ENCODE data around the gene CHMP2A.

The CHMP2A gene

DNA sequence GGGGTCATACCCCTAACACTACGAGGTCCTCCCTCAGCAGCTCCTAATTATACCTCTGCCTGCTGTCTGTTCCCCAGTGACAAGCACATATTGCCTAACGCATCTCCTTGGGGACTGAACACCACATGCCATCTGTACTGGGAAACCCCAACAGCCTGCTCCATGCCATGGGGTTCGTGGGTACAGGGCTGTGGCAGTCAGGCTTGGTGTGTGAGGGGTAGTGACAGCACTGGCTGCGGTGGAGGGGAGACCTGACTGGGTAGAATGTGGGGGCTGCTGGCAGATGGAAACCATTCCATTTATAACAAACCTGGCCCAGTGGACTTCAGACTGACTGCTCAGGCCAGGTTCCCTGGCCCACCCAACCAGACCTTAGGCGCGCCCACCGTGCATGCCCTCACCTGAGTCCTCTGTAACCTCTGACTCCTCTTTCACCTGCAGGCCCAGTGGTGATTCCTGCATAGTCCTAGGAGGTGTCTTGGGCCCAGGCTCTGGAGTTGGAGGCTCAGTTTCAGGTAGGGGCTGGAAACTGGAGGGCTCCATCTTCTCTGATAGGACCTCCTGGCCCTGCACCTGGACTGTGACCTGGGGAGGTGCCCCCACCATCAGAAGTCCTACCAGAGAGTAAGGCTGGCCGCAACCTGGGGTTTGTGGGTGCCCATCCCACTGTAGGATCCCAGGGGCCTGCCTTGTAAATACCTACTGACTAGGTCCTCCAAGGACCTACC is 15.2 kb upstream of the CHMP2A start:
- no peak for DNase-seq

DNA sequence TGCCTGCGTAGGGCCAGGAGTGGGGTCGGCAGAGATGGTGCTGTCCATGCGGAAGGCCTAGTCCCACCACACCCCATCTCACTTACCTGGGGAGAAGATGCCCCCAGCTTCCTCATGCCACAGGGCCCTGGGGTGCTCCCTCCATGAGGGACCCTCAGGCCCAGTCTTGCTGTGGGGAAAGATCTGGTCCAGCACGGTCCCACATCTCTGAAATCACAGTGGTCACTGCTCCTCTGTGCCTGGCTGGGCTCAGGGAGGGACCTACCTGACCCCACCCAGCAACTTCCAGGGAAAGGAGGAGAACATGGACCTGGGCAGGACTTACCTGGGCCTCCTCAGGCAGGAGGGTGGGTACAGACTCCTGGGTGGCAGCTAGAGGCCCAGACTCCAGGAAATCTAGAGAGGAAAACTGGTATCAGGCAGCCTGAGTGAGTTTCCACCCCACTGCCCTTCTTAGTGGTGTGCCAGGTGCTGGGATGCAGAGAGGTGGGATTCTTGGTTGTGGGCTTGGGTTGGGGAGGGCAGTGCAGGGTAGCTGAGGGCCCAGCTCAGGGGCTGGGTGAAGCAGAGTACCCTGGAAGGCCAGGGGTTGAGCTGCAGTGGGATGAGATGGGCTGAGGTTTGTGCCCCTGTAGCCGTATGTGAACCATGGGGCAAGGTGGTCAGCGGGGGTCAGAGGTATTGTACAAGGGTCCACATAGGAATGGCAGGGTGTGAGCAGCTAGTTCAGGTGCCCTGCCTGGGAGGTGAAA is 14.5 kb upstream of the CHMP2A start:
- no peak for DNase-seq

DNA sequence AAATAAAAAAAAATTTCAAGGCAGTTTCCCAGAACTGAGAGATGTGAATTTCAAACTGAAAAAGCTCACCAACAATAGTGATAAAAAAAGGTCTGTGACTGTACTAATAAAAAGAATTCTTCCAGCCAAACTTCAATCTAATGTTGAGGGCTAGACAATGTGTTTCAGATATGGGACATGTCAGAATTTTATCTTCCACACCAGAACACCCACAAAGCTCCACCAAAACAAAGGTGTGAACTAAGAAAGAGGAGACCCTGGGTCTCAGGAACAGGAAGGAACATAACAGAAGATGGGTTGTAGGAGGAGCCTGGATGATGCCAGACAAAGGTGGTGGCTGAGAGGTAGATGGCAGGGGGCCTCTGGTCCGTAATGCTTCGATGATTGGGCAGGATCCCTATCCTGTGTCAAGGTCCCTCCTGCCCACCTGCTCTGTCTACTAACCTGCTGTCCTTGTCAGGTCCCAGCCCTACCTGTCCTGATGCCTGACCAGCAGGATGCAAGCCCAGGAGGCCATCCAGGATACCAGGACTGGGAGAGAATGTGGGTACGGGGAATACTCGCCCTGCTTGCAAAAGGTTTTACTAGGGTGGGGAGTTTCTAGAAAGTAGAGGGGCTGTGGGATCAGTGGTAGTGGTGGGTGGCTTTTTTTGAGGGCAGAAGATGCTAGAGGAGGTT is 13.7 kb upstream of the CHMP2A start:
- no peak for DNase-seq

DNA sequence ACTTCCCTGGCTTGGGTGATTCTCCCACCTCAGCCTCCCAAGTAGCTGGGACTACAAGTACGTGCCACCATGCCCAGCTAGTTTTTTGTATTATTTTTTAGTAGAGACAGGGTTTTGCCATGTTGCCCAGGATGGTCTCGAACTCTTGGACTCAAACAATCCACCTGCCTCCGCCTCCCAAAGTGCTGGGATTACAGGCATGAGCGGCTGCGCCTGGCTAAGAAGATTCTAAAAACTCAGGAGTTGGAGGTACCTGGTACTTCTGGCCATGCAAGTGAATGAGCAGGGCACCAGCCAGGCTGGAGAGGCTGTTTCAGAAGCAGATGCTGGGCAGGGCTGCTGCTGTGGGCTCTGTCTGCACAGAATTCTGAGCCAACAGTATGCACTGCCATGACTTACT is 12.1 kb upstream of the CHMP2A start:
- no peak for DNase-seq

DNA sequence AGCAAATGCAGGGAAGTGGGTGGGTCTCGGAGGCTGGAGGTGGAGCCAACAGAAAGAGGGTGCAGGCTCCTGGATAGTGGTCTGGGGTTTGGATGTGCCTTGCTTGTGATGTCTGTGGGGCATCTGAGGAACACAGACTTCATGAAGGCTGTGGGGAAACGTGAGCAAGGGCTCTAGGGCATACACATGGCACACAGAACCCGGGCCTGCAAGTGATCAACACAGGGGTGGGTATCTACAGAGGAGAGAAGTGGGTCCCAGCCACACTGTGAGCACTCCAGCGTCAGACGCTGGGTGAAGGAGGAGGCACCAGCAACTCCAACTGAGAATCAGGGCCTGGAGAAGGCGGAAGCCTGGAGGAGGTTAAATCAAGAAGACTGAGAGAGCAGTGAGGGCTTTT is 8.9 kb upstream of the CHMP2A start:
- no peak for DNase-seq

DNA sequence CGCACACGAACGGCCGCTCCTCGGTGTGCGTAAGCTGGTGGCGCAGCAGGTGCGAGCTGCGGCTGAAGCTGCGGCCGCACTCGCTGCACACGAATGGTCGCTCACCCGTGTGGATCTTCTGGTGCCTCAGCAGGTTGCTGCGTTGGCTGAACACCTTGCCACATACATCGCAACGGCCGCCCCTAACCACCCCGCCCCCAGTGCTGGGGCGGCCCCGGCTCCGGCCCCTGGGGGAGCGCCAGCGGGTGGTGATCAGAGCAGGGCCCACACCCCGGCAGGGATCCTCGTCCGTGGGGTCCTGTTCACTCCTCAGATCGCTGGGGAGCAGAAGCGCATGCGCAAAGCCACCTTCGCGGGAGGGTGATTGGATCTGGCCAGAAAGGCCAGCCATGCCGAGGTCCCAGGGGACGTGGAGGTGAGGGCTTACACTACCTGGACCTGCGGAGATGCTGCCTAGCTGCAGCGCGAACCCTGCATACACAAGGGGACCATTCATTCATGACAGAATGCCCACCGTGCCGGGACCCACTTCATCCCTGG is 8.2 kb upstream of the CHMP2A start:
- DNase-seq: no peak

DNA sequence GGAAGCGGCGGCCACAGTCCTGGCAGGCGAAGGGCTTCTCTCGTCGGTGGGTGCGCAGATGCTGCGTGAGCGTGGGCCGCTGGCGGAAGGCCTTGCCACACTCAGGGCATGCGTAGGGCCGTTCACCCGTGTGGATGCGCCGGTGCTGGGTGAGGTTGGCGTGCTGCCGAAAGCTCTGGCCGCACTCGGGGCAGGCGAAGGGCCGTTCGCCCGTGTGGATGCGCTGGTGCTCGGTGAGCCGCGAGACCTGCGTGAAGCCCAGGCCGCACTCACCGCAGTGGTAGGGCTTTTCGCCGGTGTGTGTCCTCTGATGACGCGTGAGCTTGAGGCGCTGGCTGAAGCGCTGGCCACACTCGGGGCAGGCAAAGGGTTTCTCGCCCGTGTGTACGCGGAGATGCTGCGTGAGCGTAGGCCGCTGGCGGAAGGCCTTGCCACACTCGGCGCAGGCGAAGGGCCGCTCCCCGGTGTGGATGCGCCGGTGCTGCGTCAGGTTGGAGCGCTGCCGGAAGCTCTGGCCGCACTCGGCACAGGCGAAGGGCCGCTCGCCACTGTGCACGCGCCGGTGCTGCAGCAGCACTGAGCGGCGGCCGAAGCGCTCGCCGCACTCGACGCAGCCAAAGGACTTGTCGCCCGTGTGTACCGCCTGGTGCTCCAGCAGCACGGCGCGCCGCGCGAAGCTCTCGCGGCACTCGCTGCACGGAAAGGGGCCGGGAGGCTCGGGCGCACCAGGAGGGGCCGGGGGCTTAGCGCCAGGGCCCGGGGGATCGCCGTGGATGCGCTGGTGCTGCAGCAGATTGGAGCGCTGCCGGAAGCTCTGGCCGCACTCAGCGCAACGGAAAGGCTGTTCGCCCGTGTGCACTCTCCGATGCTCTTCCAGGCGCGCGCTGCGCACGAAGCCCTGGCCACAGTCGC is 7.5 kb upstream of the CHMP2A start:
- peak; percentile 29 for DNase-seq

DNA sequence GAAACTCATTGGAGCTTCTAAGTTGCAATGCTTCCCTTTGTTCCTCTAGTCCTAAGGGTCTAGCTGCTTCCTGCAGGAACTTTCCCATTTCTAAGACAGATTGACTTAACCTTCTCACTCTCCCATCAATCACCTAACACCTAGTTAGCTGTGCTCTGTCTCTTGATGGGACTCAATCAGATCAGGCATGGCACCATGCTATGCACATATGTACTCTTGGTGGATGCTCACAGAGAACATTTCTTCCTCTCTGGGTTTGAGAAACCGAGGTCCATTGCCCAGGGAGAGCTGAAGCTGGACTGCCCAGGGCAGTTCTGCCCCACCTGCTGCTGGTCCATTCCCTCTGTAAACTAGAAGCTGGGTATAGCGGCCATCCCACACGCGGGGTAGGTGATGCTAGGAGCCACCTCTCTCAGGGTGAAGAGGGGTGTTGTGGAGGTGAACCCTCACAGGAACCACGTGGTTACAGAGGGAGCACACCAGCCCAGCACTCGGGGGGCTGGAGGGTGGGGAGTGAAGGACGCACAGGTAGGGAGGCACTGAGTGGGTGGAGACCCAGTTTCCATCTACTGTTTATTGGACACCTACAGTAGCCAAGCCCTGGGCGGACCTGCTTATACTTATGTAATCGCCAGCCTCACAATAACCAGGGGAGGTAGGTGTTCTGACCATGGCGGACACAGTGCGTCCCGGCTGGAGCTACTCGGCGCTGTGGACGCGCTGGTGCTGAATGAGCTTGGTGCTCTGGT is 6.6 kb upstream of the CHMP2A start:
- no peak for DNase-seq

DNA sequence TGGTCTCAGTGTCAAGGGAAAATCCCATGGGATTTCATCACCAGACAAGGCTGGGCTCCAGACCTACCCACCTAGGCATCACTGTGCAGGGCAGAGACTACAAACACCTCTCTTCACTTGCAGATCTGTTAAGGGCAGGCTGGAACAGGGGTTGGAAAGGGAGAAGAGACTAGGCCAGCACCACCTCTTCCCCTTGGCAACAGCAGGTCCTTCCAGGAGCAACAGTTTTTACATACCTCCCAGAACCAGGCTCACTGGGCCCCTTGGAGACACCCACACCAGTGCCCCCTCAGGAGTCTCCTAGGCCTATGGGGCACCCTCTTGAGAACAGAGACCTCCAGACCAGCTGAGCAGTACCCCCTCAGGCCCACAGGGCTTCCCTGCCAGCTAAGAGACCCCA is 6.0 kb upstream of the CHMP2A start:
- no peak for DNase-seq

DNA sequence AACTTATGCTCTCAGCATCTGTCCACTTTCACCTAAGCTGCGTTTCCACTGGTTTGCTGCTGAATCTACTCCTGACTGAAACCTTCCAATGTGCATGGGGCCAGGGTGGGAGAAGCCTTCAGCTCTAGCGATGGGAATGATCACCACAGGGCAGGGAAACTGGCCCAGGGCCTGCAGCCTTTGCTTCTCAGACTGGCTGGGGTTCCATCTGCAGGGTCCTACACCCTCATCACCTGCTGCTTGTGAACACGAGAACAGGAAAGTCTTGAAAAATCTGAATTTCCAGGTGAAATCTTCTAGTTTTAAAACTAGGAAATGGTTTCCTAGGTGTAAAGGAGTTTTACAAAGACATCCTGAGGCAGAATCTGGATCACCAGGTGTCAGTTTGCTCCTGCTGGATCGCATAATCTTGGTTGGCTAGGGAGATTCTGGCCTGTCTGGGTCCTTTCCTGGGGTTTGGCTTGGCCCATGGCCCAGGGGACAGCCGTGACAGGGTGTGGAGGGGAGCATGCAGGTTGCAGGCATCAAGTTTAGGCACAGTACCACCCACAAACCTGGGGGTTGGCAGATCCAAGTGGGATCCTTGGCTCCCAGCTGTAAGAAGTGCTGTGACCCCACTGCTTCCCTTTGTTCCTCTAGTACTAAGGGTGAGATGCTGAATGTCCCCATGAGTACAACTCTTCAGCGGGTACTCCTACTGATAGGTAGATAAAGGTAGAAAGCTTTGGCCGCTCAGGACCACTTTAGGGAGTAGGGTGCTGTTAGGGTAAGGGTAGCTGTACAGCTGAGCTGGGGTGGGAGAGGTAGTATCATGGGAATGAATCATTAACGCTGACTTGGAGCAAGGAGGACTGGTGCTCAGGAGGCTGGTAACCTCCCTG is 5.3 kb upstream of the CHMP2A start:
- DNase-seq: no peak

DNA sequence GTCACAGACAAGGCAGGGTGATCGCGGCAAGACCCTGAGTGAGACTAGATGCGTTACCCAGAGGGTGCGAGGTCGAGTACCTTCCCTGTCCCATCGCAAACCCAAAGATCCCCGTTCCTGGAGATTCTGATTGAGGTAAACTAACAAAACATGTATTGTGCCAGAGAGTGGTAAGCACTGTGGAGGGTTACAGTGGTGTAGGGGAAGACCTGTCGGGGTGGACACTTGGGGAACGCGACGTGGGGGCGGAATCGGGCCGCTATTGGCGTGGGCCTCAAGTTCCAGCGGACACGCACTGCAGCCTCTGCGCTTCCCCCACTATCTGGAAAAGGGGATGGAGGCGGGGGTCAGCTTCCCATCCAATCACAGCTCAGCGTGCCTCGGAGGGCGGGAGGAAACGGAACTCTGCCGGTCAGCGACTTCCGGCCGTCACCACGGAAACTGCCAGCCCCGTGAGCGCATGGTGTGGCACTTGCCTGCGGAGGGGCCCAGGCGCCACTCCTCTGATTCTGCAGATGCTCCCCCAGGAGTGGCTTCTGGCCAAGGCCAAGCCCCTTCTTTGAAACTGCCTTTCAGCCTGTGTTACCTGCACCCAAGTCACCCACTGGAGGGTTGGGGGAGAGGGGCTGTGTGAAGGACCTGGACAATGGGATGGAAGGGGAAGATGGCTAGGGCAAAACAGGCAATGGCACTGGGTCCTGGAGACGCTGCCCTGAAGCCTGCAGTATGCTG is 4.5 kb upstream of the CHMP2A start:
- peak; percentile 94 for DNase-seq

DNA sequence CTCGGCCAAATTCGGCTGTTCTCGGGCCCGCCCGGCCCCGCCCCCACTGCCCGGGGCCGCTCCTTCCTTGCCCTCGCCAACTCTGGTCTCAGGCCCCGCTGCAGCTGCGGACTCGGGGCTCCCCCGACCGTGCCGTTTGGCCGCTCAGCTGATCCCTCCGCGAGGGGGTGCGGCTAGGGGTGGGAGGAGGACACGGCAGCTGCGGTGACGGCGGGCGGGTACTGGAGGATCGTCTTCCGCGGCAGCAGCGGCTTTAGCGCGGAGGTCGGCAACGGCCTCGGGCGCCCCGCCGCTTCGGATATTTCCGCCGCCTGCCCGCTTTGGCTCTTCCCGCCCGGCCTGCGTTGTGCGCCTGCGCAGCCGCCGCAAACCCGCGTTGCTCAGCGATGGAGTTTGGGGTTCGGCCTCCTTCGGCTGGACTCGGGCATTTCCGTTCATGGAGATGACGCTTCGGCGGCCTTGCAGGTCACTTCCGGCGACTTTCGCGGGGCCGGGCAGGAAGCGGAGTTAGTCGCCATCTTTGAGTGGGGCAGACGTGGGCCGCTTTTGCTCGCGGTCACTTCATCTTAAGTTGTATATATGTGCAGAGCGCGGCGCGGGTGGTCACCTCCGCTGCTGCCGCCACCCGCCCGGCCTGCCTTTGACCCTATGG is 3.8 kb upstream of the CHMP2A start:
- DNase-seq: peak; percentile 97

DNA sequence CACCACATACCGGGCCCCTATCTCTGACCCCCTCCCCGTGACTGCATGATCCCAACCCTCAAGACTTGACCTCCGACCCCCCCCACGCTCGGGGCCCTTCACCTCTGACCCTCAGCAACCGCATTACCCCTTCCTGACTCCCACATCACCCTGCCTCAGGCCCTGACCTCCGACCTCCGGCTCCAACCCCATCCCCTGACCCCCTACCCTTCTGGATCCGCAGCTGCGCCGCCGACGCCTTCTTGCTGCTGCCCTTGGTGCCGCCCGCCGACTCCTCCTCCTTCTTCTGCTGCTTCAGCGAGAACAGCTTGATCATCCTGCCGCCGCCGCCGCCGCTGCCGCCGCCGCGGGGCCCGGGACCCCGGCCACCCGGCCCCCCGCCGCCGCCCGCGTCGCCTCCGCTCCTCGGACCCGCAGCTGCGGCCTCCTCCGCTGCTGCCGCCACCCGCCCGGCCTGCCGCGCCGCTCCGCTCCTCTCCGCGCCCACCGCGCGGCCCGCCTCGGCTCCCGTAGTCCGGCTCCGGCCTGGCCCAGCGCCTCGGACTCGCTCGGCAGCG is 3.2 kb upstream of the CHMP2A start, which contains the start of gene UBE2M:
TSS of gene UBE2M (minus strand) at position 546 of the 557 bp plus-strand sequence. CDS start at position 316, 230 bp downstream.
- DNase-seq: no peak

DNA sequence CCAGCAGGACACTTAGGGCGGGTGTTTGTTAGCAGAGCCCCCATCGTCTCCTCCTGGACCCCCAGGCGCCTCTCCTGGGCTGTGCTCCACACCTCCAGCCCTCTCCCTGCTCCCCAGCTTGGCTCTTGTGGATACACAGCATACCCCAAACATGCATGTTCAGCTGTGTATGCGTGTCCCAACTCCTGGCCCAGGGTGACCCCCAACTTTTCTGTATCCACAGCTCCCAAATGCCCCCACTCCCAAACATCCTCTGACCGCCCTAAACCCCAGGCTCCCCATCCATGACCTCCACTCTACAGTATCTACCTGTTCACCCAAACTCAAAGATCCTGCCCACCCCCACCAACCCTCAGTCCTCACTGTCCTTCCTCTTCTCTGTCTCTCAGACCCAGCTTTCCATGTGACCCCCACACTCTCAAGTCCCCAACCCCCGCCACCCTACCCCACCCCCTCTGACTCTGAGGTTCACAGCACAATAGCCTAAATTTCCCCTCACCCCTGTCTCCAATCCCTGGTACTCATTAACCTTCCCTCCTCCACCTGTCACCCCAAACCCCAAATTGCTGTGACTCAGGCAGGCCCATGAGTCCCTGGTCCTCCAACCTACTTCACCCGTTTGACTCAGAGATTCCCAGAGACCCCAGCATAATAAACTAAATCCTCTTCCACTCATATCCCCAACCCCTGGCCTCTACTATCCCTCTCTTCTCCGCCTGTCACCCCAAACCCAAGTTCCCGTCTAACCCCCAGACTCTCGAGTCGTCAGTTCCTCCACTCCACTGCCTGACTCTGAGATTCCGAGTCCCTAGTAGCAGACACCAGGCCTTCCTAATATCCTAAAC is 2.5 kb upstream of the CHMP2A start:
- DNase-seq: no peak

DNA sequence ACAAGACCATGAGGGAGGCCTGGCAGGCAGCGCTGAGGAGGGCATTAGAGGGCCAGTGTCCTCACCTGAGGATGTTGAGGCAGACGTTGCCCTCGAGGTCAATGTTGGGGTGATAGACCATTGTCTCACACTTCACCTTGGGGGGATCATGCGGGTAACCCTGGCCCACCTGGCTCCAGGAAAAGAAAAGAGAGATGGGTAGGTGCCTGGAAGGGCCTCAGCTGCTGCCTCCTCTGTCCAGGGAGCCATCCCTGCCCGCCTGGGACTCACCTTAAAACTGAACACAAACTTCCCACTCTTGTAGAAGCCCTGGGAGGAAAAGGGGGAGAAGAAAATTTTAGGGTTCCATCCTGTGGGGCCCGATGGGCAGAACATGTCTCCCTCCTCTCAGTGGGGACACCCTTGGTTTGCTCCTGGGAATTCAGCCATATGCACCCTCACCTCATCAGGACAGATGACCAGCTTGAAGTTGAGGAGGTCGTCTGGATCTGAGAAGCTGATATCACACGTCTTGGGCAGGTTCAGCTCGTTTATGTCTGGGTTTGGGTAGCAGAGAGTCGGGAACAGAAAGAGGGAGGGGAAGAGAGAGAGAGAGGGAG is 1.8 kb upstream of the CHMP2A start:
- no peak for DNase-seq

DNA sequence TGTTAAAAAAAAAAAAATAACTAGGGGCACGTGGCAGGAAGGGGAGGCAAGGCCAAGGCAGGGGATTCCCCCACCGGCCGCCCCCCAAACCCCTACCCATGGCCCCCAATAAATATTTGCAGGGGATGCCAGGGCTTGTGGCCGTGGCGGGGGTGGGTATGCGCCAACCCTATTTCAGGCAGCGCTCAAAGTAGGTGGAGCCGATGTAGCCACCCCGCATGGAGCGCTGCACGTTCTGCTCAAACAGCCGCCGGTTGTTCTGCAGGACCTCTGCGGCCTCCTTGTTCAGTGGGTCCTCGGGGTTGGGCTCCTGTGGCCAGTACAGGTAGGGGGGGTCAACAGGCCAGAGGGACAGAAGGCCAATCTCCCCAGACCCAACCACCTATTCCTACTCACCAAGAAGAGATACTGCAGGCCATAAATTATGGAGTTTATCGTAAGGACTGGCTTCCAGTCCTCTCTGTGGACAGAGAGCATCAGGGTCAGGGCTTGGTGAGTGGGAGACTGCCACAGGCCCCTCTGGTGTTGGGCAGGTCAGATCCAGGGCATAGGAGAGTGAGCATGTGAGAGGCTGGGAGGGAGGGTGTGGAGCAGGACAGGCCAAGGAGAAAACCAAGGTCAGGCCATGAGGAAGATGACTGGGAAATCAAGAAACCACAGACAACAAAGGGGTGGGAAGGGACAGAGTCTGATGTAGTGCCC is 1.2 kb upstream of the CHMP2A start:
- DNase-seq: no peak

Data from fibroblast of skin of back (primary cell).